NCI-H2081 treated with DMSO at 0.1 percent for 48 hours (cell line): ENCODE data around the gene KIRREL3.
"Not testable (repeated sequence)": the region's sequence is repeated elsewhere in the genome, so short reads cannot be mapped to it uniquely, and the experiment has no call there.

Experiments used
- DNase-seq: peaks from one replicate; lab custom pipeline; 2025; lab: John Stamatoyannopoulos, UW

KIRREL3 gene

GRCh38 chr11:126381960-126382359 is 618.6 kb downstream of the KIRREL3 start:
- not testable (repeated sequence) for DNase-seq

- no peak for DNase-seq
These were observed 619.7 kb downstream of the KIRREL3 start for GRCh38 chr11:126380909-126381308.

- DNase-seq, result no peak
These were observed 621.8 kb downstream of the KIRREL3 start for GRCh38 chr11:126378763-126379162.

- DNase-seq, result no peak
These were observed 624.8 kb downstream of the KIRREL3 start for GRCh38 chr11:126375726-126376125.

- DNase-seq, result not testable (repeated sequence)
These were observed 625.8 kb downstream of the KIRREL3 start for GRCh38 chr11:126374562-126375300.

- not testable (repeated sequence) for DNase-seq
These were observed 627.0 kb downstream of the KIRREL3 start for GRCh38 chr11:126373389-126374066.
